Right renal cortex interstitium (tissue), 3 donors: ENCODE data around the gene ANKS1B. TPM values are rescaled to one million over a fixed set of nuclear protein-coding genes. Genes with fewer than 3 reads are reported as not detected.
A peak's percentile ranks its signal among the peaks of the same experiment; 100 is the strongest.
"Not testable (repeated sequence)": the region's sequence is repeated elsewhere in the genome, so short reads cannot be mapped to it uniquely, and the experiment has no call there.

Source experiments
- DNase-seq, 3 donors: peaks; one replicate each; pipeline ENCODE4 v3.0.0-alpha.2; 2013; ENCODE audit warnings: low read depth in 3 of 3, low spot score in 2 of 3
- polyA plus RNA-seq, 3 donors: library from polyadenylated mRNA; unstranded; fragments of 120-200 nt; gene quantifications; one replicate each; pipeline ENCODE4 v1.2.1, GENCODE V29; 2013; ENCODE audit not compliant: insufficient read length in 3 of 3

Gene ANKS1B
- polyA plus RNA-seq, 3 donors: 3.8 to 4.8 (median 4.3) TPM

GRCh38 chr12:99898645-99899044 lies 86.1 kb downstream of the ANKS1B start:
- no peak for DNase-seq

DNA sequence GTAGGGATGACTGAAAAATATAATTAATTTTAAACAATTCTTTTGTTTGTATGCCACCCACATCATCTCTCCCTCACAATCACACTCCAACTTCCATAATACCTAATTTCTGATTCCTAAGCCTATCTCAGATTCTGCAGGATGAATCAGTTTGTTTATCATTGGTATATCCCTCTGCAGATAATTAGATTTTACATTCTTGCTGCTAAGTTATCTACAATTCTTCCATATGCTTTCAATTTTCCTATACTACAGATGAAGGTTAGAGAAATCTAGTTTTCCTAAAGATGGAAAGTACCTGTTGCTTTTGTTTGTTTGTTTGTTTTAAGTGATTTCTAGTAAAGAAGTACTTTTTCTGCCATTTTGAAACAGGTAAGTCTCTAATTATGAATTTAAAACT lies 105.3 kb downstream of the ANKS1B start:
- DNase-seq: no peak

- no peak for DNase-seq
Measured at GRCh38 chr12:99875081-99875480, 109.7 kb downstream of the ANKS1B start.

- no peak for DNase-seq
Measured at GRCh38 chr12:99870085-99870484, 114.7 kb downstream of the ANKS1B start.

GRCh38 chr12:99861731-99862130 lies 123.0 kb downstream of the ANKS1B start:
- DNase-seq: no peak

GRCh38 chr12:99859126-99859525 lies 125.6 kb downstream of the ANKS1B start:
- no peak for DNase-seq

DNA sequence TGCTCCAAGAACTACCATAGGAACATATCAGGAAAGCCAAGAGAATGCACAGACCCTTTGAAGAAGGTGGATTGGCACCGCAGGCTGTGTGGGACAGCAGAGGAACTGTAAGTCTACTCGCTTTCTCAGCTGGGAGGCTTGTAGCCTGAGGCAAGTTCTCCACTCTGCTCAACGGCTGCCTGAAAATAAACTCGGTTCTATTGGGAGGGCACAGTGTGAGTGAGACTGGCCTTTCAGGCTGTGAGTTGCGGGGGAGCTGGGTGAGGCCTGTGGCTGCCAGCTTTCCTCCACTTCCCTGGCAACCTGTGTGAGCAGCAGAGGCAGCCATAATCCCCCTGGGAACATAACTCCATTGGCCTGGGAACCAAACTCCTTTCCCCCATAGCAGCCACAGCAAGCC lies 132.1 kb downstream of the ANKS1B start:
- DNase-seq: no peak

DNA sequence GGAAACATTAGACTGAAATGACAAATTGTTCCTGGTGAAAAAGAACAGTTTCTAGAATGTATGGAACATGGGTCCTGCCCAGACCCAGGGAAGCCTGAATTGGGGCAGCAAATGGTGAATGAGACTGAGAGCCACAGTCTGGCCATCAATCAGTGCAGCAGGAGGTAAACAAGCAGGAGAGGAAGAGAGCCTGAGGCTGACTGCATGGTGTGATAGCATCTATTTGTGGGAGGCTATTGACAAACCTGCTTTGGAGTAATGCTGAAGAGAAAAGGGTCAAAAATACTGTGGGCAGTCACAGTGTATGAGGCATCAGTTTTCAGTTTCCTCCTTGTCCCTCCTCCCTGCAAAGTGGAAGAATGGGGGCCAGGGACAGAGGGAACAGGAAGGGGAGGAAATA lies 136.8 kb downstream of the ANKS1B start:
- no peak for DNase-seq

GRCh38 chr12:99834710-99835109 lies 150.0 kb downstream of the ANKS1B start:
- DNase-seq: no peak

DNA sequence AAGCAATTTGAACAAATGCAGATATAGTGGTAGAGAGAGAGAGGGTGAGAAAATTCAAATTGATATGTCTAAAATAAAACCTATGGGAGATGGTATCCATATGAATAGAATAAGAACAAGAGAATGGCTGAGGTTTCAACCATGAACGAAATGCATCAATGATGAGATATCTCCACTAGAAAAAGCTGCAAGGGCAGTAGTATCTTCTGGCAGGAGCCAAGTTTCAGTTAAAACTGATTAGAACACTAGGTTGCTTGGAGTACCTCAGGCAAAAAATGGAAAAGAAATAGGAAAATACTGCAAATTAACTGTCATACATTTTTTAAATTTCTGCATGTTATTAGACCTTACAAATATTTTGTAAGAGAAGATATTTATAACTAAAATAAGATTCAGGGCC lies 151.3 kb downstream of the ANKS1B start:
- no peak for DNase-seq

GRCh38 chr12:99824900-99825542 lies 159.7 kb downstream of the ANKS1B start:
- peak in 1 of 3 donors; percentile 17 for DNase-seq

DNA sequence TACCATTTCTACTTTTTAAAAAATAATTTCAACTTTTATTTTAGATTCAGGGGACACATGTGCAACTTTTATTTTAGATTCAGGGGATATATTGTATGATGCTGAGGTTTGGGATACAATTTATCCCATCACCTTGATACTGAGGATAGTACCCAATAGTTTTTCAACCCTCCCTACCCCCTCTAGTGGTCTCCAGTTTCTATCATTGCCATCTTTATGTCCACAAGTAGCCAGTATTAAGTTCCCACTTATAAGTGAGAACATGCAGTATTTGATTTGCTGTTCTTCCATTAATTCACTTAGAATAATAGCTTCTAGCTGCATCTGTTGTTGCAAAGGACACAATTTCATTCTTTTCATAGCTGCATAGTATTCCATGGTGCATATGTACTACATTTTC lies 162.5 kb downstream of the ANKS1B start:
- no peak for DNase-seq

GRCh38 chr12:99810718-99811593 lies 173.8 kb downstream of the ANKS1B start:
- no peak for DNase-seq

DNA sequence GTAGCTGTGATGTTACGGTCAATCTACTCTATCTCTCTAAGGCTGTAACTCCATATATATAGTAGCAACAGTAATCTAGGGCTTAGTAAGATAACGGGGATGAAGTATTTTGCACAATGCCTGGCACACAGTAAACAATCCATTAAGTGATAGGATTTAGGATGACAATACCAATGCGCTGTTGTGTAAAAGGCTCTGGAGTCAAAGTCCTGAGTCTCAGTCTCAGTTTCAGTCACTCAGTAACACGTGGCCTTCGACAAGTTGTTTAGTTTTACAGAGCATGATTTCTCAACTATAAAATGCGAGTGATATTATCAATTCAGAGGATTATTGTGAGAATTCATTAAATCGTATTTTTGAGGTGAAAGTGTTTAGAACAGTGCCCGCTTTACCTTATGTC lies 174.8 kb downstream of the ANKS1B start:
- DNase-seq: no peak

GRCh38 chr12:99806304-99806703 lies 178.4 kb downstream of the ANKS1B start:
- no peak for DNase-seq

GRCh38 chr12:99804715-99805114 lies 180.0 kb downstream of the ANKS1B start:
- DNase-seq: no peak

- DNase-seq: no peak
Measured at GRCh38 chr12:99800605-99801004, 184.1 kb downstream of the ANKS1B start.

- DNase-seq: not testable (repeated sequence)
Measured at GRCh38 chr12:99797931-99798330, 186.8 kb downstream of the ANKS1B start.

DNA sequence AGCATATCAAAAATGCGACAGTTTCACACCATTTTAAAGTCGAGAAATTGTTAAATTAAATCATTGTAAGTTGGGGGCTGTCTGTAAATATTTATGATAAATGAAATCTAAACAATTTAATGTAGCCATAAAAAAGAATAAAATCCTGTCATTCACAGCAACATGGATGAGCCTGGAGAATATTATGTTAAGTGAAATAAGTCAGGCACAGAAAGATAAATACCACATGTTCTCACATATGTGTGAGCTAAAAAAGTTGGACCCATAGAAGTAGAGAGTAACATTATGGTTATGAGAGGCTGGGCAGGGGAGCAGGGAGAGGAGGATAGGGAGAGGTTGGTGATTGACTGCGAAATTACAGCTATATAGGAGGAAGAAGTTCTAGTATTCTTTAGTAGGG lies 201.3 kb downstream of the ANKS1B start:
- no peak for DNase-seq

GRCh38 chr12:99772274-99772673 lies 212.5 kb downstream of the ANKS1B start:
- DNase-seq: no peak

GRCh38 chr12:99771659-99772058 lies 213.1 kb downstream of the ANKS1B start:
- DNase-seq: no peak

- DNase-seq: no peak
Measured at GRCh38 chr12:99769396-99769980, 215.2 kb downstream of the ANKS1B start.
